Ovary (tissue), 3 donors: Measurements from ENCODE around the gene NELL1.

Experiments
- EP300 ChIP-seq: sonication (generic); formaldehyde crosslinking; IDR thresholded peaks from one replicate; pipeline ENCODE4 v1.6.1; 2017; ENCODE audit warnings: antibody characterized with exemption
- POLR2A ChIP-seq: fragments of 450-650 bp; IDR thresholded peaks from one replicate; pipeline ENCODE4 v1.6.1; 2017; ENCODE audit warnings: antibody characterized with exemption, mild to moderate bottlenecking, moderate library complexity
- TF ChIP-seq, protein P1 (sequence below), 3 donors: fragments of 450-650 bp in 2 of 3; fragments of 200-600 bp in 1 of 3; IDR thresholded peaks; one replicate each; pipeline versions ENCODE4 v1.5.1 to v1.8.0; 2016 to 2022; ENCODE audit warnings: antibody characterized with exemption in 3 of 3, mild to moderate bottlenecking in 1 of 3
- donor health status: DM: no; HTN: no; CAD: no.

DNA sequence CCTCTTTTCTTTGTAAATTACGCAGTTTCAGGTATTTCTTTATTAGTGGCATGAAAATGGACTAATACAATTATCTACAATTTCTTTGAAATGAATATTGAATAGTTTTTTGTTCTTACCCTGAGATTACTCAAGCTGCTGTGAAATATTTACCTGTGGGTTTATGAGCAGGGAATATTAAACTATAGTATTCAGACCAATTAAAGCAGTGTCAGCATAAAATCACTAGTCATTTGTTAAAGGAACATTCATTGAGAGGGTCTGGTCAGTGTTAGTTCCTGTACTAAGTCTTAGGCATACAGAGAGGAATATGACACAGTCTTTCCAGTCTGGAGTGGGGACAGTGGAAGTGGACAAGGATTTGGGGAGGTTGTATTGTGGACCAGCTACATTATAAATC lies 877.3 kb downstream of the NELL1 start:
- TF ChIP-seq, protein P1, sequence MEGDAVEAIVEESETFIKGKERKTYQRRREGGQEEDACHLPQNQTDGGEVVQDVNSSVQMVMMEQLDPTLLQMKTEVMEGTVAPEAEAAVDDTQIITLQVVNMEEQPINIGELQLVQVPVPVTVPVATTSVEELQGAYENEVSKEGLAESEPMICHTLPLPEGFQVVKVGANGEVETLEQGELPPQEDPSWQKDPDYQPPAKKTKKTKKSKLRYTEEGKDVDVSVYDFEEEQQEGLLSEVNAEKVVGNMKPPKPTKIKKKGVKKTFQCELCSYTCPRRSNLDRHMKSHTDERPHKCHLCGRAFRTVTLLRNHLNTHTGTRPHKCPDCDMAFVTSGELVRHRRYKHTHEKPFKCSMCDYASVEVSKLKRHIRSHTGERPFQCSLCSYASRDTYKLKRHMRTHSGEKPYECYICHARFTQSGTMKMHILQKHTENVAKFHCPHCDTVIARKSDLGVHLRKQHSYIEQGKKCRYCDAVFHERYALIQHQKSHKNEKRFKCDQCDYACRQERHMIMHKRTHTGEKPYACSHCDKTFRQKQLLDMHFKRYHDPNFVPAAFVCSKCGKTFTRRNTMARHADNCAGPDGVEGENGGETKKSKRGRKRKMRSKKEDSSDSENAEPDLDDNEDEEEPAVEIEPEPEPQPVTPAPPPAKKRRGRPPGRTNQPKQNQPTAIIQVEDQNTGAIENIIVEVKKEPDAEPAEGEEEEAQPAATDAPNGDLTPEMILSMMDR (IDR thresholded peaks at IDR 0.05) = no peak
- no peak for TF ChIP-seq POLR2A
- no peak for TF ChIP-seq EP300
